ENCODE results near the gene TMEM62.

TMEM62 gene

DNA sequence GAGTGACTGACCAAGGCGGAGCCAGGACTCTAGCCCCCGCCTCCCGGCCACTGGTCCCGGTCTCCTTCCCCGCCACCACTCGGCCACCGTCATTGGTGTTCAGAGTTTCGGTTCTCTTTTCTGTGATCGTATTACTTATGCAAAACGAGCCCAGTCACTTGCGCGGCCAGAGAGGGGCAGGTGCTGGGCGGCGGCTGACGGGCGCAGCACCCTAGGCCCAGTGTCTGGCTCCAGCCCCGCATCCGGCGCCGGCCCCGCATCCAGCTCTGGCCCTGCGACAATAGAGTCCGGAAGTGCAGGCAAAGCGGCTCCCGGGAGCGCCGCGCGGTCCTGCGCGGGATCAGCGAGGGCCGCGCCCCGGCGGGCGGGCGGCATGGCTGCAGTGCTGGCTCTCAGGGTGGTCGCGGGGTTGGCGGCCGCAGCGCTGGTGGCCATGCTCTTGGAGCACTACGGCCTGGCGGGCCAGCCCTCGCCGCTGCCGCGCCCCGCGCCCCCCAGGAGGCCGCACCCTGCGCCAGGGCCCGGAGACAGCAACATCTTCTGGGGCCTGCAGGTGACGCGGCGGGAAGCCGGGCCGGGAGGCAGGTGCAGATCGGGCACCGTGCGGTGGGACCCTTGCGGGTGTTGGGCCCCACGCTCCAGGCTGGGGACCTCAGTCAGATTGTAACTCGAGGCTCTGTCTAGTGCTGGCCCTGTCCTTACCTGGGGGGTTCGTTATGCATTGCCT lies at the start of gene TMEM62:
TSS of gene TMEM62 (plus strand) at position 157 of the 727 bp plus-strand sequence. CDS start at position 374, 217 bp downstream.
- DNase-seq: peak; percentile 58

DNA sequence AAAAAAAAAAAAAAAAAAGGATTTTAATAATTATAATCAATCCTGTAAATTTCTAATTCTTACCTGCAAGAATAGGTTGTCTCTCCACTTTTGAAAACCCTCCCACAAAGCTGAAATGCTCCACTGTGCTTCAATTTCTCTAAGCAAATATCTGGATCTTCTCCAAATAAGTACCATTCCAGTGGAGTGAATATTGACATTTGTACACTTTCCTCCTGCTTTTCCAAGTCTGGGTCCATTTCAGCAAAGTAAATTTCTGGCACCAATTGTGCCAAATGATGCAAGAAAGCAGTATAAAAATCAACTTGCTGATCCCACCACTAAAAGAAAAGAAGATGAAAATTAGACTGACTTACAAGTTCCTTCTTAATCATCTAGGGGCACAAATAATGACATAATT lies 47.5 kb upstream of the TMEM62 start:
- DNase-seq: no peak

DNA sequence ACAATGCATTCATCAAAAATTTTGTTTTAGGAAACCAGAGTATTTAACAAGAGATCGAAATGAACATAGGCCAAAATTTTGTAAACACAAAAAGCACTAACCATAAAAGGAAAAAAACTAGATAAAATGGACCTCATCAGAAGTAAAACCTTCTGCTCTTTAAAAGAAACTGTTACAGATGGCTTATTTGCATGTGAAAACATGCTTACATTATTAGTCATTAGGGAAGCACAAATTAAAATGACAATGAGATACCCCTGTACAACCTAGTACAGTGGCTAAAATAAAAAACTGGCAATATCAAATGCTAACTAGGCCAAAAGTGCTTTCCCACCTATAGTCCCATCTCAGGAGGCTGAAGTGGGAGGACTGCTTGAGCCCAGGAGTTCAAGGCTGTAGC lies 46.8 kb upstream of the TMEM62 start:
- no peak for DNase-seq

DNA sequence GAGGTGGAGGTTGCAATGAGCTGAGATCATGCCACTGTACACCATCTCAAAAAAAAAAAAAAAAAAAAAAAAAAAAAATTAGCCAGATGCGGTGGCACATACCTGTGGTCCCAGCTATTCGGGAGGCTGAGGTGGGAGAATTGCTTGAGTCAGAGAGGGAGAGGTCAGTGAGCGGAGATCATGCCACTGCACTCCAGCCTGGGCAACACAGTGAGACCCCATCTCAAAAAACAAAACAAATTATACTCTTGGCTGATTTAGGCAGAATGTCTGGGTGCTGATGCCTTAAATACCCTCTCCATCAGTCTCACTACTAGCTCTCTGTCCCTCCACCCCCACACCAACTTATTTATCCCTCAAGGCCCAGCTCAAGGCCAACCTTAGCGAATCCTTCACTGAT lies 41.5 kb upstream of the TMEM62 start:
- DNase-seq: no peak

DNA sequence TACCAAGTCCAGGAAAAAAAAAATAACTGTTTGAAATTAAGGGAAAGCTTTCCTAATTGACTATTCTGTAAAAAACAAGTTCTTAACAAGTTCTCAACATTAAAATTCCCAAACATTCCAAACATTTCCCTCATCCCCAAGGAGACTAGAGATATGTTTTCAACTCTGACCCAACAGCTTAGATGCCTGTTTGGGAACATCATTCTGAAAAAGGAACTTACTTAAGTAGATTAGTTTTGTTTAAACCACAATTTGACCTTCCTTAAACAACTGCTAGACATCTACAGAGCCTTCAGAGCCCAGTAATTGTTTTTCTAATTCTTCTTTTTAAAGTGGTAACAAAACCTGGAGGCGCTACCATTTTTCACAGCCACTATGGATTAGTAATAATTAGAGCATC lies 40.4 kb upstream of the TMEM62 start:
- no peak for DNase-seq

DNA sequence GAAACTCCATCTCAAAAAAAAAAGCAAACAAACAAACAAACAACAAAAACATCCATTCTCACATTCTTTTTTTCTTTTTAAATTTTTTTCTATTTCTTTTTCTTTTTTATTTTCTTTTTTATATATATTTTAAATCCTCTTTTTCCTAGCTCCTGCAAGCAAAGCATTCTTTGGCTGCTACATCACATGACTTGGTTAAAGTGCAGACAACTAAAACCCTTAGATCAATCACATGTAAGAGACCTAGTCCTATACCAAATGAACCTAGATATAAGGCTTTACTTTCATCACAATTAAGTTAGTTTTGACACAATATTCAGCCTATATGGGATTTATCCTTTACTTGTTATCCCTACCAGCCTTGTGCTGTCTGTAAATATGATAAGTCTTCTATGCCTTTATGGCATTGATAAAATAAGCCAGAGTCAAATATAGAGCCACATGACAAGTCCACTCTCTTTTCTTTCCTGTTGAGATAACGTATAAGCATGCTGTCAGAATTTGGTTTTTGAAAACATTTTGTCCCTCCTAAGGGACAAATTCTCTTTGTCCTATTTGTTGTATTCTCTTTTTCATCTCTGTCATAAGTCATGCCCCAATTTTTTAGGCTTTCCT lies 38.9 kb upstream of the TMEM62 start:
- DNase-seq: no peak

DNA sequence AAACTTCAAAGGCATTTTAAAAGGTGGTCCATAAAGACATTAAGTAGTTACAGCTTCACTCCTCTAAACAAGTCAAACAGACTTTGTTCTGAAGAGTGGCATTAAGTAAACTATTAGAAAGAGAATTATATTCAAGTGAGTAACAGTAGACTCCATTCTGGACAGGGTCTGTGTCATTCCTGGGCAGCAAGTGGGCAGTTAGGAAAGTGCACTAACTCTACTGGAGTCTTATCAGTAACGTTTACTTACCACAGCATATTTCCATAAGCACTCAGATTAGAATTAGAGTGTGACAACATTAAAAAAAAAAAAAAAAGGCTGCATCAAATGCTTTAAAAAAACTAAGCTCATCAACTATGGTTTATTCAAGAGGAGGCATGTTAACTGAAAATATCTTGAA lies 38.1 kb upstream of the TMEM62 start:
- DNase-seq: no peak

DNA sequence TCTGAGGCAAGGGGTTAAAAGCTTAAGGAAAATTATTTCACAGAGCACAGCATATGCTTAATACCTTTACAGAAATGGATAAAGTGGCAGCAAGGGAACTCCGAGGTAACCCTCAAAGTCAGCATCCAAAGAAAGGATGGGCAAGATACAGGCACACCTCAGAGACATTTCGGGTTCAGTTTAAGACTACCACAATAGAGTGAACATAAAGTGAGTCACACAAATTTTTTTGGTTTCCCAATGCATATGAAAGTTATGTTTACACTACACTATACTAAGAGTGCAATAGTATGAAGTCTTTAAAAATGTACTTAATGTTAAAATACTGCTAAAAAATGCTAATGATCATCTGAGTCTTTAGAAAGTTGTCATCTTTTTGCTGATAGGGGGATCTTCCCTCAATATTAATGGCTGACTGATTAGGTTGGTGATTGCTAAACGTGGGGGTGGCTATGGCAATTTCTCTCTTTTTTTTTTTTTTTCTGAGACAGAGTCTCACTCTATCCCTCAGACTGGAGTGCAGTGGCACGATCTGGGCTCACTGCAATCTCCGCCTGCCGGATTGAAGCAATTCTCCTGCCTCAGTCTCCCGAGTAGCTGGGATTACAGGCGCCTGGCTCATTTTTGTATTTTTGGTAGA lies 37.6 kb upstream of the TMEM62 start:
- no peak for DNase-seq

DNA sequence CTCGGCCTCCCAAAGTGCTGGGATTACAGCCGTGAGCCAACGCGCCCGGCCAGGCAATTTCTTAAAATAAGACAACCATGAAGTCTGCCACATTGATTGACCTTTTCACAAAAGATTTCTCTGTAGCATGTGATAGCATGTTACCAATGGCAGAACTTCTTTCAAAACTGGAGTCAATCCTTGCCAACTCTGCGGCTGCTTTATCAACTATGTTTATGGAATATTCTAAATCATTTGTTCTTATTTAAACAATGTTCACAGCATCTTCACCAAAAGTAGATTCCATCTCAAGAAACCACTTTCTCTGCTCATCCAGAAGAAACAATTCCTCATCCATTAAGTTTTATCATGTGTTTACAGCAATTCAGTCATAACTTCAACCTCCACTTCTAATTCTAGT lies 37.0 kb upstream of the TMEM62 start:
- no peak for DNase-seq

DNA sequence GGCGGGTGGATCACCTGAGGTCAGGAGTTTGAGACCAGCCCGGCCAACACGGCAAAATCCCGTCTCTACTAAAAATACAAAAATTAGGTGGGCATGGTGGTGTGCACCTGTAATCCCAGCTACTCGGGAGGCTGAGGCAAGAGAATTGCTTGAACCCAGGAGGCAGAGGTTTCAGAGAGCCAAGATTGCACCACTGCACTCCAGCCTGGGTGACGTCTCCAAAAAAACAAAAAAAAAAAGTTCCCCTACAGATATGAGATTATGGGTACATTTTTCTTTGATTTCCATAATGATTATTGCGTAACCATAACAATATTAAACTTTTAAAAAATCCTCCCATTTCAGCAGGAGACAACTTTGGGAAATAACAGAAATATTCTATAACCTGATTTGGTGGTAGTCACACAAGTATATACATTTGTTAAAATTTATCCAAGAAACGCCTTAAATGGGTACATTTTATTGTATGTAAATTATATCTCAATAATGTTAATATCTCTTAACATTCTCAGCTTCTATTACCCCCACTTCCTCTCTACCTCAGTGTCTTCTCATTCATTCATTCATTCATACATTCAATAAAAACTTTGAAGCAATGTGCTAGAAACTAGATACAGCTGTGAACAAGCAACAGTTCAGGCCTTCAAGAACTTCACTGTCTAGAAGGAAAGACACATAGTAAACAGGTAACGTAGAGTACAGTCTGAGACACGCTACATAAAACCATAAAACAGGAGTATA lies 34.1 kb upstream of the TMEM62 start:
- no peak for DNase-seq

DNA sequence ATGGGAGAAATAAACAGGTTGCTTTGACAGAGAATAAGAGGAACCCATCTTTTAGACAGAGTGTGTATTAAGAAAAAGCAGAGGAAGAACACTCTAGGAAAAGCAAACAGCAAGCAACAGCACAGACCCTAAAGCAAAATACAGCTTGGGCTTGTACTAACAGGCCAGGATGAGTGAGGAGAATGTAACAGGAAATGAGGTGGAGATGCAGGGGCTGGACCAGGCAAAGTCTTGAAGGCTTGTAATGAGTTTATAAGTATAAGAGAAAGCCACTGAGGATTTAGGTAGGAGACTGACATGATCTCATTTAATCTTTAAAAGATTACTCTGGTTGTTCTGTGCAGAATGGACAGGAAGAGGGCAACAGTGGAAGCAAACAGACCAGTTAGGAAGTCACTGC lies 32.4 kb upstream of the TMEM62 start:
- no peak for DNase-seq

DNA sequence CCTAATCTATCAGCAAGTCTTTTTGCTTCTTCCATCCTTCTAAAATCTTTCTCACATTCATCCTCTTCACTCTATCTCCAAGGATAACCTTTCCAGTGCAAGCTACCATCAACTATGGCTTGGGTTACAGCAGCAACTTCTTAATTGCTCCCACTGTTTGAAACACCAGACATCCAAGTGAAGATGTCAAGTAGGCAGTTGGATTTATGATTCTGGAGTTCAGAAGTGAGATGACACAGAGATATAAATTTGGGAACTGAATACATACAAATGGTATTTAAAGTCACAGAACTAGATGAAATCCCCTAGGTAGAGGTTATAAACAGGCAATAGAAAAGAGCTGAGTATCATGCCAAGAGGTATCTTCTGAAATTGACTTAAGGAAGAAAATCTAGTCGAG lies 31.2 kb upstream of the TMEM62 start:
- no peak for DNase-seq

DNA sequence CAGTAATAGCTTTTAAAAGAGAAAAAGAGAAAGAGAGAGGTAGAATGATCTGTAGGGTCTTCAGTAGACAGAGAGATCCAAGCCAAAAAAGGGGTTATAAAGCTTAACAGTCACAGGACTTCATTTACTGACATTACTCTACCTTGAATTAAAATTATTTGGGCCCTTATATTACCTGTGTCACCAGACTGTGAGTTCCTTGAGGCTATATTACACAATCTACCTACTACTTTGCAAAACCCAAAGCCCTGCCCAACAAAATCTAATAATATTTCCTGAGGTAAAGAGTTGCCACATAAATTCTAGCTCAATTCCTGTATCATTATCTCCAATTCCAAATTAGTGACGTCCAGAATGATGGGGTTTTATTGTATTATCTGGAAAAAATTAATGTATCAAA lies 29.5 kb upstream of the TMEM62 start:
- DNase-seq: no peak

DNA sequence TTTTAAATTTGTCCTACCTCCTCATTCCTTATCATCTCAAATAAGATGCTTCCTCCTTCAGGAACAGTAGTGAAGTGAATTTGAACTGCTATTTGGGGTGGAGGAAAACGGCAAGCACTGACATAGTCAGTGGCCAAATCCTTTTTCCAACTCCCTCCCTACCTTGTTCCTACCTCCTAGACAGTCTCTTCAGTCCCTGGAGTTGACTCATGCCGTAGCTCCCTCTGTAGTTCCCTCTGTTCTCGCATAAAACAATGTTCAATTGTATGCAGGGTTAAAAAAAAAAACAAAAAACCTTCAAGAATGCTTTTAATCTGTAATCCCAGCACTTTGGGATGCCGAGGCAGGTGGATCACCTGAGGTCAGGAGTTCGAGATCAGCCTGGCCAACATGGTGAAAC lies 29.0 kb upstream of the TMEM62 start:
- no peak for DNase-seq

DNA sequence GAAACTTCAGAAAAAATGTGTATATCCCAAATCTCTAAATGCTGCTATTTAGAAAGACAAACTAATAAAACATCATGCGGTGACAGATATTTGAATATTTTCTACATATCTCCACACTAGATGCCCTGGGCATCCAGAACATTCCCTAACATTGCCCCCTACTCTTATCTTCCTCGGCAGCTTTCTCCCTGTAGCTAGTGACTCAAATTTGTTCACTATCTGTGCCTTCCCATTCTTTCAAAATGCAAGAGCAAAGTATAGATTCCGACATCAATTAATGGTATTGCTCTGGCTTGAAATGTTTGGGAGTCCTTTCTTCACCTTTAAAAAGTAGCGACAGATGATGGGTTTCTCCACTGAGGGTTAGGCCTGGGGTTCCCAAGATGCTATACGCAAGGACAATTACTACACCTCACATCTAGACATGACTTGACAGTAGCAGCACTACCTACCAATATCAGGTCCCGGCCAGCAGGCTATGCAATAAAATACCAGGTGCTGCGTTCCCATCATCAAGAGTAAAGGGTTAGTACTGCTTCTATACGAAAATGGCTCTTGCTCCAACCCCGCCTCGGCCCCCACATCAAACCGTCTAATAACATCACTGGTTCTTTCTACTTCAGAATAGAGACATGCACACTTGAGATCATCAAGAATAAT lies 28.2 kb upstream of the TMEM62 start:
- DNase-seq: no peak

DNA sequence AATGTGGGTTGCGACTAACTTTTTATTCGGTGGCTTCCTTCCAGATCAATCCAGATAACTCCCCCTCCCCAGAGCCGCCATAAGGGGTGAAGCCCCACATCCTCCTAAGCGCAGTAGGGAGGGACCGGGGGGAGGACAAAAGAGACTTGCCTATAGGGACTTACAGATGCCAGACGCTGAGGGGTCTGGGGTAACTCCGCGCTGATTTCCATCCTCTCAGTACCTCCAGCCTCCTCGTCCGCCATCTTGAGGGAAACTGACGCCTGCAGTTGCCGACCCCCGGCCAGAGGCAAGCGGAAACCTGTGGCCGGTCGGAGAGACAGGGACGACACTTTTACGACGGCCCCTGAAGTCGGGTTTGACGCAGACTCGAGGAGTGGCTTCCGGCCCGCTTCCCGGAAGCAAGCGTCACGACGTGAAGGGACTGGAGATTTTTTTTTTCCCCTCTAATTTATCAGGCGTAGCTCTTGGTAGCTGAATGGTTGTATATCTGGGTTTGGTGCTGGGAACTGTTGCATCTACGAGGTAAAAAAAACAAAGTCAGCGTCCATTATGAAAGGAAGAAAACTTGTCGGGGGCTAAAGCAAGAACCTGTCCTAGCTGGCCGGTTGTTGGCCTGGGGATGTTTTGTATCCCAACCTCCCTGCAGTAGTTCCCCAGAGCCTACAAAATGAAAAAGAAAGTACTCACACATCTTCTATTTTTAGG lies 27.5 kb upstream of the TMEM62 start, which contains the start of gene UBR1:
TSS of gene UBR1 (minus strand) at position 261 of the 708 bp plus-strand sequence. CDS start at position 245, 16 bp downstream.
- peak; percentile 96 for DNase-seq

DNA sequence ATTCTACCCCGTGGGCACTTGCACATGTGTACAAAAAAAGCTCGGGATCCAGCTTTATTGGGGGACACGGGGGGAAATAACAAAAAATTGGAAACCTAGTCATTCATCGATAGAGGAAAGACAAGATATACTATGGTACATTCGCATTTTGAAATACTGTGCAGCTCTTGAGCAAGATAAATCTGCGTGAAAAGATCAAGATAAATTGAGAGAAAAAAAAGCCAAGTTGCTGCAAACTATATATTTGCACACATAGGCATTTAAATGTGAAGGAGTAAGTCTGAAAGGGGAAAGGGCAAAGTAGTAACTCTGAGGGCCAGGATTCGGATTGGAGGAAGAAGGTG lies 26.9 kb upstream of the TMEM62 start:
- DNase-seq: no peak

DNA sequence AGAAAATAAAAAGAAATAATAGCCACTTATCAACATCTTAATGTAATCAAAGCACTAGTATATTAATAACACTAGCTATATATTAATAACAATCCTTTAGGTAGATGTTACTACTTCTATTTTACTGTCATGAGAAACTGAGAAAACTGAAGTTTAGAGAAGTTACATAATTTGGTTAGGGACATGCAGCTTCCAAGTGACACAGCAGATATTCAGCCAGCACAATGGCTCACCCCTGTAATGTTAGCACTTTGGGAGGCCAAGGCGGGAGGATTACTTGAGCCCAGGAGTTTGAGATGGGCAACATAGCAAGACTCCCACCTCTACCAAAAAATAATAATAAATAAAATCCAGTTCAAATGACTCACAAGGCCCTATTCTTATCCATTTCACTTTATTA lies 25.6 kb upstream of the TMEM62 start:
- no peak for DNase-seq

DNA sequence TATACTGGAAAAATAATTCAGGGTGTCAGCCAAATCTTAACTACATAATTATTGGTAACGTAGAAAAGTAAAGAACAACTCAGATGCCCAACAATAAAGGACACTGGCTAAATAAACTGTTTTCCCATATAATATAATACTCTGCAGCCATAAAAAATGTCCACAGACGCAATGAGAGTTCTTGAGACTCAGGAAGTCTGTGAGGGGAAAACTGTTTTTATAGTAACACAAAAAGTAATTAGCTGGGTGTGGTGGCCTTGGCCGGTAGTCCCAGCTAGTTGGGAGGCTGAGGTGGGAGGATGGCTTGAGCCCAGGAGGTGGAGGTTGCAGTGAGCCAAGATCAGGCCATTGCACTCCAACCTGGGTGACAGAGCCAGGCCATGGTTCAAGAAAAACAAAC lies 22.0 kb upstream of the TMEM62 start:
- no peak for DNase-seq

DNA sequence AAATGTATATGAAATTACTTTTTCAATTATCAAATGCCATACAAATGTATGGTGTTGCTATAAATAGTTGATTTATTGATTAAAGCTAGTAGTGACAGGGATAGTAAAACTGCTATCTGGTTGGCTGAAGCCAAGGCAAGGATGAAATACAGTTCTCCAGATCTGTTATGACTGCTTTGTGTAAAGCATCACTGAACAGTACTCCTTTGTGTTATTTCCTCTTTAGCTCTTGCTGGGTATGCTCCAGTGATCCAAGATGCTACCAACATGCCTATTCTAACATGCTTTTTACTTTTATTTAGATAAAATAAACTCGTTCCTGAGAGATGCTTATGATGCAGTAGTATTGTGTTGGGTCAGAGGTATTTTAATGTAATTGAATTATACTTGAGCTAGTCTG lies 15.1 kb upstream of the TMEM62 start:
- DNase-seq: no peak

DNA sequence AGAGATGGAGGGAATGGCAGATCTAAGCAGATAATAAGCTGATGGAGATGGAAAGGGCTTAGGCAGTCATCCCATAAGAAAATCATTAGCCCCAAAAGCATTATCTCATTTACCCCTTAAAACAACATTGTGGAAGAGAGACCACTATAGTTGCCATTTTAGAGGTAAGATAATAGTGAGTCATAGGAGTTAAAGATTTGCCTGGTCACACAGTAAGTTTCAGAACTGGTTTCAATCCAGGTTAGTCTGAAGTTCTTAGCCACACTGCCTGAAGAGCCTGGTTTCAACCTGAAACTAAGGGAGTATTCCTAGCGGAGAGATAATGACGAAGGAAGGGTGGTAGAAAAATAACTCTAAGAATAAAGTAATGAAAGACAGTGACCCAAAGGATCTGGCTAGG lies 14.6 kb upstream of the TMEM62 start:
- DNase-seq: no peak

DNA sequence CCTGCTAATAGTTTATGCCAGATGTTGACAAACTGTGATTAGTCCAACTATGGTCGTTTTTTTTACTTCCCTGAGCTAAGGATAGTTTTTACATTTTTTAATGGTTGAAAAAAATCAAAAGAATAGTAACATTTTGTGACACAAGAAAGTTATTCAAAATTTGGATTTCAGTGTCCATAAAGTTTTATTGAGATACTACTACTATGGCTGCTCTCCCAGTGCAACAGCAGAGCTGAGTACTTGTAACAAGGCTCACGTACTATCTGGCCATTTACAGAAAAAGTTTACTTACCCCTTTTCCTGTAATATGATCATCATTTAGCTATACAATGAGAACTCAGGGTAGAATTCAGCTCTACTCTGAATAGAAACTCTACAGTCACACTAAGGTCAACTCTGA lies 11.5 kb upstream of the TMEM62 start:
- DNase-seq: no peak

Measured in NCI-H2171 treated with DMSO at 0.1 percent for 48 hours (cell line).